GM19023 (cell line): Measurements from ENCODE around the gene HS6ST3.

Source experiments
- ATAC-seq: cut with Tn5 transposase; IDR thresholded peaks from one replicate; pipeline ENCODE4 v1.9.1; 2021; ENCODE audit warnings: mild to moderate bottlenecking, moderate library complexity; ENCODE audit not compliant: unreplicated experiment

Gene HS6ST3

GRCh38 chr13:96421314-96421713 is 331.4 kb downstream of the HS6ST3 start:
- ATAC-seq = no peak

GRCh38 chr13:96422002-96422401 is 332.1 kb downstream of the HS6ST3 start:
- ATAC-seq = no peak

- ATAC-seq = no peak
Observed at GRCh38 chr13:96426167-96426566, 336.3 kb downstream of the HS6ST3 start.

GRCh38 chr13:96428911-96429310 is 339.0 kb downstream of the HS6ST3 start:
- ATAC-seq = no peak

GRCh38 chr13:96431044-96431581 is 341.2 kb downstream of the HS6ST3 start:
- no peak for ATAC-seq

- no peak for ATAC-seq
Observed at GRCh38 chr13:96444676-96445075, 354.8 kb downstream of the HS6ST3 start.

- ATAC-seq = no peak
Observed at GRCh38 chr13:96449920-96450319, 360.0 kb downstream of the HS6ST3 start.

GRCh38 chr13:96450326-96451020 is 360.6 kb downstream of the HS6ST3 start:
- ATAC-seq = no peak

GRCh38 chr13:96454466-96454865 is 364.6 kb downstream of the HS6ST3 start:
- ATAC-seq = no peak

- no peak for ATAC-seq
Observed at GRCh38 chr13:96460609-96461008, 370.7 kb downstream of the HS6ST3 start.

GRCh38 chr13:96473526-96474180 is 383.7 kb downstream of the HS6ST3 start:
- ATAC-seq = no peak

GRCh38 chr13:96474181-96474557 is 384.3 kb downstream of the HS6ST3 start:
- ATAC-seq = no peak

GRCh38 chr13:96475103-96475502 is 385.2 kb downstream of the HS6ST3 start:
- ATAC-seq = no peak

- no peak for ATAC-seq
Observed at GRCh38 chr13:96481482-96481881, 391.6 kb downstream of the HS6ST3 start.

GRCh38 chr13:96490496-96490989 is 400.6 kb downstream of the HS6ST3 start:
- no peak for ATAC-seq

- no peak for ATAC-seq
Observed at GRCh38 chr13:96491103-96491502, 401.2 kb downstream of the HS6ST3 start.

GRCh38 chr13:96492766-96493165 is 402.9 kb downstream of the HS6ST3 start:
- ATAC-seq = no peak

- ATAC-seq = no peak
Observed at GRCh38 chr13:96499656-96500055, 409.7 kb downstream of the HS6ST3 start.

GRCh38 chr13:96500953-96501352 is 411.0 kb downstream of the HS6ST3 start:
- no peak for ATAC-seq

- ATAC-seq = no peak
Observed at GRCh38 chr13:96503481-96503880, 413.6 kb downstream of the HS6ST3 start.

- ATAC-seq = no peak
Observed at GRCh38 chr13:96511587-96511986, 421.7 kb downstream of the HS6ST3 start.

GRCh38 chr13:96519380-96519779 is 429.5 kb downstream of the HS6ST3 start:
- no peak for ATAC-seq
